NCI-H460 (cell line): Measurements from ENCODE around the gene ISYNA1. TPM values are rescaled to one million over a fixed set of nuclear protein-coding genes. Genes with fewer than 3 reads are reported as not detected.
"Not testable (repeated sequence)": the region's sequence is repeated elsewhere in the genome, so short reads cannot be mapped to it uniquely, and the experiment has no call there.

Source experiments
- DNase-seq: peaks from one replicate; pipeline ENCODE4 v3.0.0-alpha.2; 2016; ENCODE audit warnings: low read depth; ENCODE audit errors: extremely low read depth
- total RNA-seq: library from RNA; depleted of rRNA; stranded (reverse); fragments of >200 nt; shearing (Covaris generic); gene quantifications from 2 replicates; pipeline ENCODE4 v1.2.3, GENCODE V29; 2014

Gene ISYNA1
- total RNA-seq, 1 experiment from 2014 or later, result 1.2 TPM

- DNase-seq, result no peak
Measured at GRCh38 chr19:18421371-18421959, 16.5 kb downstream of the ISYNA1 start.

GRCh38 chr19:18420930-18421329 is 17.0 kb downstream of the ISYNA1 start:
- no peak for DNase-seq

- DNase-seq, result no peak
Measured at GRCh38 chr19:18419699-18420460, 18.1 kb downstream of the ISYNA1 start.

GRCh38 chr19:18419195-18419698 is 18.7 kb downstream of the ISYNA1 start, which contains the start of gene SSBP4:
SSBP4 (plus strand) TSS chr19:18419398; CDS start chr19:18419649, 251 bp downstream.
- peak; percentile 63 for DNase-seq

- DNase-seq, result no peak
Measured at GRCh38 chr19:18418483-18419194, 19.3 kb downstream of the ISYNA1 start.

GRCh38 chr19:18418029-18418482 is 19.9 kb downstream of the ISYNA1 start:
- DNase-seq, result no peak

GRCh38 chr19:18417250-18418028 is 20.5 kb downstream of the ISYNA1 start:
- DNase-seq, result peak; percentile 68

GRCh38 chr19:18416778-18417249 is 21.1 kb downstream of the ISYNA1 start:
- peak; percentile 75 for DNase-seq

GRCh38 chr19:18415178-18415867 is 22.6 kb downstream of the ISYNA1 start:
- no peak for DNase-seq

- DNase-seq, result no peak
Measured at GRCh38 chr19:18414504-18415177, 23.3 kb downstream of the ISYNA1 start.

- DNase-seq, result no peak
Measured at GRCh38 chr19:18412610-18413239, 25.2 kb downstream of the ISYNA1 start.

GRCh38 chr19:18408053-18408476 is 29.9 kb downstream of the ISYNA1 start:
- DNase-seq, result no peak

GRCh38 chr19:18406749-18407148 is 31.2 kb downstream of the ISYNA1 start:
- no peak for DNase-seq

GRCh38 chr19:18405754-18406153 is 32.2 kb downstream of the ISYNA1 start:
- not testable (repeated sequence) for DNase-seq

- DNase-seq, result not testable (repeated sequence)
Measured at GRCh38 chr19:18402455-18403248, 35.3 kb downstream of the ISYNA1 start.

GRCh38 chr19:18401580-18402112 is 36.3 kb downstream of the ISYNA1 start:
- peak; percentile 52 for DNase-seq

- no peak for DNase-seq
Measured at GRCh38 chr19:18399008-18399407, 38.9 kb downstream of the ISYNA1 start.
